HG03565 (cell line): ENCODE results near the gene LIMS1.
"Not testable (repeated sequence)": the region's sequence is repeated elsewhere in the genome, so short reads cannot be mapped to it uniquely, and the experiment has no call there.

Experiments
- ATAC-seq: cut with Tn5 transposase; IDR thresholded peaks from one replicate; pipeline ENCODE4 v1.9.1; 2021; ENCODE audit warnings: mild to moderate bottlenecking, moderate library complexity; ENCODE audit not compliant: unreplicated experiment

Gene LIMS1

GRCh38 chr2:108657517-108657916 lies 123.2 kb downstream of the LIMS1 start:
- not testable (repeated sequence) for ATAC-seq

DNA sequence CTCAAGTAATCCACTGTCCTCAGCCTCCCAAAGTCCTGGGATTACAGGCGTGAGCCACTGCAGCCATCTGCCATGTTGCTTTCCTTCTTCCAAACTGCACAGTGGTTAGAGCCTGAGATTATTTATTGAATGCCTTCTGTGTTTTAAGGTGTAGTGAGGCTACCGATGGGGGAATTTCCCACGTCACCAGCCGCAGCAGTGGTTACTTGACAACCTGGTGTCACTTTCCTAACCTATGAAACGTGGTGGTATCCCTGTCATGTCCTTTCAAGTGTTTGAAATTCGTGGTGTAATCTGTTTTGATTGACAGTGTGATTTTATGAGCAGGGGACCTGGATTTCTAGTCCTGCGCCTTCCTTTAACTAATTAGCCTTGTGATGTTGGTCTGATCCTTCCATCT lies 124.3 kb downstream of the LIMS1 start:
- not testable (repeated sequence) for ATAC-seq

DNA sequence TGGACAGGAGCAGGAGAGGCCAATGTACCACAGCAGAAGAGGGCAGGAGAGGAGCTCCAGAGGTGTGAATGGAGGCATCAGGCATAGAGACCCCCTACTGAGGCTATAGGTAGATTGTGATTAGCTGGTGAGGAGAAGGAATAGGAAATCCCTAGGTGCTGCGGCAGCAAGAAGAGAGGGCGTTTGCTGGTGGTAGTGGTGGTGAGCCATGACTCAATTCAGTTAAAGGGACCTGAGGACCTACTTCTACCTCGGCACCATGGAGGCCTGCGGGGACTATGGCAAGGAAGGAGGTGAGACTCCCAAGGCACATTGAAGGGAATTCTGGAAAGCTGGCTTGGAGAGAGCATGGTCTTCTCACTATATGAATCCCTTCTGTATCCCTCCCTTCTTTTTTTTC lies 127.2 kb downstream of the LIMS1 start:
- ATAC-seq: not testable (repeated sequence)

GRCh38 chr2:108662207-108662612 lies 127.9 kb downstream of the LIMS1 start:
- ATAC-seq: peak; percentile 99

DNA sequence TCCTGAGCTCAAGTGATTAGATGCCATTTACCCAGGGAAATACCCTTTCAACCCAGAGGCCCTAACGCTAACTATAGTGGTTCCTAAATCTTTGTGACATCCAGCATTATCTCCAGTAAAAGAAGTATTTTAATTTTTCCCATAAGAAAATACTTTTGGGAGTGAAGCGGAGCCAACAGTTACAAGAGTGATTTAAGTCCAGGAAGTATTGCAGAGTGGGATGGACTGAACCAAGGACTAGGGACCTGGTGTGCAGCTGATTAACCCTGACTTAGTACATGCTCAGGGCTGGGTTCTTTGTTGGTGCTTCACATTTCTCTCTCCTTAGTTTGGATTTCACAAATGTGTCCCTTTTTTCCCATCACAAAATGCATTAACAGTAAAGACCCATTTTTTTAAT lies 129.1 kb downstream of the LIMS1 start:
- not testable (repeated sequence) for ATAC-seq

GRCh38 chr2:108664089-108664488 lies 129.8 kb downstream of the LIMS1 start:
- ATAC-seq: not testable (repeated sequence)

GRCh38 chr2:108664979-108665378 lies 130.7 kb downstream of the LIMS1 start:
- not testable (repeated sequence) for ATAC-seq

DNA sequence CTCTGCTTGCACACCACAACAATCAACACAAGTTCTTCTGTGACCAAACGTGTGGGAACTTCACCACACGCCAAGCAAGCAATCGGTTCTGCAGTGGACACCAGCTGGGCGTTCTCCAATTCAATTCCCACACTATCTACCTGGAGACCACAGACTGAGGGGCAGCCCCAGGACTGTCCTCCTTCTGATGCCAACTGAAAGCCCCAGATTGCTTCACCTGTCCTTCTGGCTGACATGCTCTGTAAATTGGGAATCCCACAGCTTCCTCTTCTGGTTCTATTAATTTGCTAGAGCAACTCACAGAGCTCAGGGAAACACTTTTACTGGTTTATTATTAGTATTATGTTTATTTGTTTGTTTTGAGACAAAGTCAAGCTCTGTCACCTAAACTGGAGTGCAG lies 131.7 kb downstream of the LIMS1 start:
- ATAC-seq: not testable (repeated sequence)

- ATAC-seq: not testable (repeated sequence)
Measured at GRCh38 chr2:108667140-108667539, 132.9 kb downstream of the LIMS1 start.

DNA sequence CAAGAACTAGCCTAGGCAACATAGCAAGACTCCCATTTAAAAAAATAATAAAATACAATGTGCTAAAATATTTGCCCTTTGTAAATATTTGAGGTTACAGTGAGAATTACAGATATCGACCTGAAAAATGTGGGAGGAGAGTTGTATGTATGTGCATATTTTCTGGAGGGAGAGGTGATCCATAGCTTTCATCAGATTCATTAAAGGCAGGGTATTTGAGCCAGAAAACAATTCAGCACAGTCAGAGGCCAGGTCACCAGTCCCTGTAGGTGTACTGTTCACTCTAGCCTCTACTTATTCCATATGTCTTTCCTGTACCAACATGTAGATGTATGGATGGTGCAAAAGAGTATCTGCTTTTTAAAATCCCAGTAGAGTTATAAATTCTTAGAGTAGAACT lies 136.0 kb downstream of the LIMS1 start:
- ATAC-seq: not testable (repeated sequence)

- not testable (repeated sequence) for ATAC-seq
Measured at GRCh38 chr2:108672200-108672805, 138.0 kb downstream of the LIMS1 start.

GRCh38 chr2:108676522-108676921 lies 142.3 kb downstream of the LIMS1 start:
- not testable (repeated sequence) for ATAC-seq

DNA sequence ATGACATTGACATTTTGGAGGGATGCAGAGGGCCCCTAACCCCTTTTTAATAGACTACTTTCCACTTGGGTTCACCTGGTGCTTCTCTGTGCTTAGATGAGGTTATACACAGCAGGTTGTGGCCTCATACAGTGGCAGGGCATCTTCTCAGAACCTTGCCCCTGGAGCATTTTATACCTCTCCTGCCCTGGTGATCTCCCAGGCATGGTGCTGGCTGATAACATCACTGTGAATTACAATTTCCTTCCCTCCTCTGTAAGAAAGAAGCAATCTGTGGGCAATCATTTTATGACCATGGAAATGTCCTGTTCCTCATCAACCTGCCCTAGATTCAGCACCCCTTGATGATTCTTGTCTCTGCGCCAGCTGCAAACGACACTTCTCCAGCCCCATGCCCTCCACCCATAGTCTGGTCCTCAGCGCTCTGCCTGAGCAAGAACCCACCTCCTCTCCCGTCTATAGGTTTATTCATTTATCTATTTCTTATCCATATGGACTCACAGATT lies 143.0 kb downstream of the LIMS1 start:
- ATAC-seq: not testable (repeated sequence)

- not testable (repeated sequence) for ATAC-seq
Measured at GRCh38 chr2:108678198-108678651, 144.0 kb downstream of the LIMS1 start.

GRCh38 chr2:108680805-108681204 lies 146.5 kb downstream of the LIMS1 start:
- not testable (repeated sequence) for ATAC-seq

- ATAC-seq: not testable (repeated sequence)
Measured at GRCh38 chr2:108688818-108689756, 154.8 kb downstream of the LIMS1 start.

- ATAC-seq: not testable (repeated sequence)
Measured at GRCh38 chr2:108690001-108690400, 155.7 kb downstream of the LIMS1 start.

DNA sequence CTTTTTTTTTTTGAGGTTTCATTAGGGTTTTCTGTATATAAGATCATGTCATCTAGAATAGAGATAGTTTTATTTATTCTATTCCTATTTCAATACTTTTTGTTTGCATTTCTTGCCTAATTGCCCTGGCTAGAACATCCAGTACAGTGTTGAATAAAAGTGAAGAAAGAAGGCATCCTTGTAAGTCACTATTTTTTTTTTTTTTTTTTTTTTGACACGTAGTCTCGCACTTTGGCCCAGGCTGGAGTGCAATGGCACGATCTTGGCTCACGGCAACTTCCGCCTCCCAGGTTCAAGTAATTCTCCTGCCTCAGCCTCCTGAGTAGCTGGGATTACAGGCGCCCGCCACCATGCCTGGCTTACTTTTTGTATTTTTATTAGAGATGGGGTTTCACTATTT lies 157.2 kb downstream of the LIMS1 start:
- ATAC-seq: no peak

DNA sequence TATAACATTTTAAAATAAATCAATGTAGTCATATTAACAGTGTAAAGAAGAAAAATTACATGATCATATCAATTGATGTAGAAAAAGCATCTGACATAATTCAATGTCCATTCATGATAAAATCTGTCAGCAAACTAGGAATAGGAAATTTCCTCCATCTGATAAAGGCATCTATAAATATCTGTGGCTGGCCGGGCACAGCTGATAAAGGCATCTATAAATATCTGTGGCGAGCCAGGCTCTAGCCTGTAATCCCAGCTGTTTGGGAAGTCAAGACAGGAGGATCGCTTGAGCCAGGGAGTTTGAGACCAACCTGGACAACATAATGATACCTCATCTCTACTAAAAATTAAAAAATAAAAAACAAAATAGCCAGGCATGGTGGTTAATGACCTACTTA lies 166.9 kb downstream of the LIMS1 start:
- ATAC-seq: no peak

DNA sequence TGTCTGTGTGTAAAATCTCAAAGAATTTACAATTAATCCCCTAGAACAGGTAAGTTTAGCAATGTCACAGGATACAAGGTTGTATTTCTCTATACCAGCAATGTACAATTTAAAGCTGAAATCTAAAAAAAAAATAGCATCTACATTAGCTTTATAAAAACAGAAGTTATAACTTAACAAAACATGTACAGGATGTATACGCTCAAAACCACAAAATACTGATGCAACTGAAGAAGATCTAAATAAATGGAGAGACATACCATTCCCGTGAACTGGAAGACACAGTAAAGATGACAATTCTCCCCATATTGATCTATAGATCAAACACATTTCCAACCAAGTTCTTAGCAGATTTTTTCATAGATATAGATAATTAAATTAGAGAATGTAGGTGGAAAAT lies 167.5 kb downstream of the LIMS1 start:
- no peak for ATAC-seq

DNA sequence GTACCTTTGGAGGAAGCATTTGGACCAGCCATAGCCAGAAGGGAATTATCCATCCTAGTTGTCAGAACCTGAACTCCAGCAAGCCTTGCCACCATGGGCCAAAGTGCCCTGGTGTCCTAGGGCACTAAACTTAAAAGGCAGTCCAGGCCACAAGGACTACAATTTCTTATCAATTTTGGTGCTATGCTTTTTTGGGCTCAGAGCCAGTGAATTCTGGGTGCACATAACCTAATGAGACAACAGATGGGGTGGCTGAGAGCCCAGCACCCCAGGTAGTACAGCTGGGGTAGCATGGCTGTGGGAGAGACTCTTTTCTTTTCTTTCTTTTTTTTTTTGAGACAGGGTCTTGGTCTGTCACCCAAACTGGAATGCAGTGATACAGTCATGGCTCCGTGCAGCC lies 170.6 kb downstream of the LIMS1 start:
- no peak for ATAC-seq

DNA sequence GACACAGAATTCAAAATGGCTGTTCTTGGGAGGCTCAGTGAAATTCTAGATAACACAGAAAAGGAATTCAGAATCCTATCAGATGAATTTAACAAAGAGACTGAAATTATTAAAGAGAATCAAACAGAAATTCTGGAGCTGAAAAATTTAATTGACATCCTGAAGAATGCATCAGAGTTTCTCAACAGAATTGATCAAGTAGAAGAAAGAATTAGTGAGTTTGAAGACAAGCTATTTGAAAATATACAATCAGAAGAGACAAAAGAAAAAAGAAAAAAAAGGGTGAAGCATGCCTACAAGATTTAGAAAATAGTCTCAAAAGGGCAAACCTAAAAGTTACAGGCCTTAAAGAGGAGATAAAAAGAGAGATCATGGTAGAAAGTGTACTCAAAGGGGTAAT lies 173.0 kb downstream of the LIMS1 start:
- no peak for ATAC-seq
